ENCODE measurements around the gene SENP1.

SENP1 gene

DNA sequence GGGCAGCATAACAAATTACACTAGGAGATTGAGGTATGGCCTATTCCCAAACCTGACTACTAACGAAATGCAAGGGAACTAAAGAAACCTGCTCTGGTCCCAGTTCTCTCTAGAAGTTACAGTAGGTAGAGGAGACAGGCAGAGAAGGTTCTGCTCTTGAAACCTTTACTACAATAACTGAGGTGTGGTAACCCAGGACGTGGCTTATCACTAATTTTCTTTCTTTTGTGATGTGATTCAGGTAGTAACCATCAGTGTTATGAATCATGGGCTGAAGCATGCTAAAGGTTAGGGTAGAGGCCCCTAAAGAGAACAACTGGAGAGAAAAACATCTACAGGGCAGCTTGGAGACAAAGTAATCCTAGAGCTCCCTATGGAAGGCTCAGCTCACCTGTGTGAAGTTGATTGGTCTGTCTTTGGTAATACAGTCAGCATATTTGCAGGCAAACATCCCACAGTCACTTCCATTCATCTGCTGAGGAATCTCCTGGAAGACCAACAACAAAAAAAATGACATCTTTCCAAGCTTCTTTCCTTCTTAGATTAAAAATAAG, 59.8 kb downstream of the SENP1 start:
- TF ChIP-seq CTCF (conservative IDR thresholded peaks at IDR 0.05; ENCODE audit: low read depth, low read length) = no peak
- H3K4me3 ChIP-seq (ENCODE audit: low read depth, low read length) = no peak overlapping the region
- DNase-seq (ENCODE audit: low read depth) = no peak

DNA sequence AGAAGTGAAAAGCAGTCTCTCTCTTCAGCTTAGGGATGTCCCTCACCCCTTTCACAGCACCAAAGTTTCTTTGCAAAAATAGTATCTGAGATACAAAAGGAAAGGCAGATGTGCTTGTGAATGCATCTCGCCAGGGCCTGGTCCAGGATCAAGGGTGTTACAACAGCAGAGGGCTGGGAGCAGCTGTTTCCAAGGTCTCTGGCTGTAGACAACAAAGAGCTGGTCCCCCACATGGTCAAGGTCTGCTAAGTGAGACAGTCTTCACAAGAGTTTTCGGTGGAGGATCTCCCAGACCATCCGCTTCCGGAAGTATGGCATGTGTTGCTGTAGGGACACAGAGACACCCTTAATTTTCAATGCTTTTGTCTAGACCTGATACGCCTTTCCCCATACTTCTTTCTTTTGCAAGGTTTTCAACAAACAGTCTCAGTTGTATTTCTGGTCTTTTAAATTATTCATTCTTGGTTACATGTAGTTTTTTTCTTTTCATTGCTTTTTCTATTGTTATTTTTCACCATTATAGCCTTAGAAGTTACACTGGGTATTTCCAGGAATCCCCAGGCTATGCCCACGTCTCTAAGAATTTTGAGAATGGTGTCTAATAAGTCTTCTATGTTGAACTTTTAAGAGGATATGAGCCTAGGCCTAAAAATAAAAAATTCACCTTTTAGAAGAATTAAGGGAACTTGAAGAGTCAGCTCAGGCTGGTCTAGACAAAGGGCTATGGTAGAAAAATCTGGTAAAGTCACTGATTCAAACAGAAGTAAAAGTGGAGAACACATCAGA, 60.6 kb downstream of the SENP1 start:
- TF ChIP-seq CTCF (conservative IDR thresholded peaks at IDR 0.05; ENCODE audit: low read depth, low read length) = no peak
- no peak overlapping the region for H3K4me3 ChIP-seq (ENCODE audit: low read depth, low read length)
- DNase-seq (ENCODE audit: low read depth) = no peak

DNA sequence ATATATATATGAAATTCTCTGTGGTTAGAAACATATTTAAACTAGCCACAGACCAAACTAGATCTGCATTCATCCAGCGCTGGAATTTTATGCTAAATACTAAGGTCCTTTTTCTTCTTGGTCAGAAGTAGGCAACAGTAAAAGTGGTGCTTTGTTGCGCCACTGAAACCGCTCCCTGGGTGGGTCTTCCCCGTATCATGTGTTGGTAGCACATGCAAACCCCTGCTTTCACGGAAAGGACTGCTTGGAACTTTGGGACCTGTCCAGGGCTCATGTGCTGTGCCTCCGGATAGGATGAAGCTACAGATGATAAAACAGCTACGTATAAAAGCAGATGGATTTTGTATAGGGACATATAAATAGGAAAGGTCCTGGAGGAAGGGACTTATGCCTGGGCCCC, 61.5 kb downstream of the SENP1 start:
- no peak overlapping the region for H3K4me3 ChIP-seq (ENCODE audit: low read depth, low read length)
- TF ChIP-seq CTCF (conservative IDR thresholded peaks at IDR 0.05; ENCODE audit: low read depth, low read length) = no peak
- no peak for DNase-seq (ENCODE audit: low read depth)

DNA sequence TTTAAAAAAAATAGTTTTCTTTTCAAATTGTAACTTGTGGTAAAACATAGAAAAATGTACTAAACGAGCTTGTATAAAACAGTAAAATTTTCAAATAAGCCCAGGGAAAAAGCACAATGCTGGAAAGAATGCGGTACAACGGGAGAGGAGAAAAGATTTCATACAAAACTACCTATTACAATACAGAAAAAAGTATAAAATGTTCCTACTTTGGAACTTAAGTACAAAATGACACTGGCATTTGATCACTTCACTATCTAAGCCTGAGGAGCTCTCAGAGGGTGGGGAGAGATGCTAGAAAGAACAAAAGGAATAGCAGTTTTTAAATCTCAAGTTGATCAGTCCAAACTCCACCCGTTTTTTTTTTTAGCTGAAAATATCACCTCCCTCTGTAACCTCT, 62.1 kb downstream of the SENP1 start:
- no peak for TF ChIP-seq CTCF (conservative IDR thresholded peaks at IDR 0.05; ENCODE audit: low read depth, low read length)
- no peak for DNase-seq (ENCODE audit: low read depth)
- no peak overlapping the region for H3K4me3 ChIP-seq (ENCODE audit: low read depth, low read length)

DNA sequence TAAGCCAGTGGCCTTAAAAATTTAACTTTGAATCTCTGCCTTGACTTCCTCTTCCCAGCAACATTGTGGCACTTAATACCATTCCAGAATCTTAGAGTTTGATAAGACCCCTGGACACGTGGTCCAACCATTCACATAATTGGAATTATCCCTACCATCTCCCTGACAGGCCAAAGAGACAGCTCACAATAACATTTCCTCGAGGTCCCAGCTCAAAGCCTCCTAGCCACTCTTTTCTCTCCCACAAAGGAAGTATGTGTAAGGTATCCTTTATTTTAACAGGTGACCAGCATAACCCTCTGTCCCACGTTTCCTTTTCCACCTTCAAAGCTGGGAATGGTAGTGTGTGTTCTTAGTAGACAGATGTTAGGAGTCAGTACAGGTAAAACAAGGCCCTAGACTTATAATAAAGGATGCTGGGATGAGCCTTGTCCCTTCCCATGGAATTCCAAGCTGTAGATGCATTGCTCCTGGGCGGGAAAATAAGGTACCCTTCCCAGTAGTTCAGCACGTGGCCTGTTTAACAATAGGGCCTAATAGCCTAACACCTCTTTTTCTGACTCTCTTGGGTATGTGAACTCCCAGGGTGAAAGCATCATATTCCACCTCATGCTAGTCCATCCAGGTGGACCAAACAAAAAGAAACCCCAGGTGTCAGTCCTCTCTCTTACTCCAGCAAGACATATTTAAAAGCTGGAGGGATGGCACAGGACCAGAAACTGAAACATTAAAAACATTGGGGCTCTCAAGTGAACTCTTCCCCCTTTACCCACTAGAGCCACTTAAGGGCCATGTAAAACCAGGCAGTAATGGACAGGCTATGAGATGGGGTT, 64.1 kb downstream of the SENP1 start:
- TF ChIP-seq CTCF (conservative IDR thresholded peaks at IDR 0.05; ENCODE audit: low read depth, low read length) = no peak
- no peak overlapping the region for H3K4me3 ChIP-seq (ENCODE audit: low read depth, low read length)
- DNase-seq (ENCODE audit: low read depth) = no peak

GRCh38 chr12:48040354-48040753, 65.5 kb downstream of the SENP1 start:
- H3K4me3 ChIP-seq (ENCODE audit: low read depth, low read length) = no peak overlapping the region
- TF ChIP-seq CTCF (conservative IDR thresholded peaks at IDR 0.05; ENCODE audit: low read depth, low read length) = no peak
- DNase-seq (ENCODE audit: low read depth) = no peak
